Measurements from ENCODE around the gene TMEM217.
A peak's percentile ranks its signal among the peaks of the same experiment; 100 is the strongest.
"Not testable (repeated sequence)": the region's sequence is repeated elsewhere in the genome, so short reads cannot be mapped to it uniquely, and the experiment has no call there.

Gene TMEM217

DNA sequence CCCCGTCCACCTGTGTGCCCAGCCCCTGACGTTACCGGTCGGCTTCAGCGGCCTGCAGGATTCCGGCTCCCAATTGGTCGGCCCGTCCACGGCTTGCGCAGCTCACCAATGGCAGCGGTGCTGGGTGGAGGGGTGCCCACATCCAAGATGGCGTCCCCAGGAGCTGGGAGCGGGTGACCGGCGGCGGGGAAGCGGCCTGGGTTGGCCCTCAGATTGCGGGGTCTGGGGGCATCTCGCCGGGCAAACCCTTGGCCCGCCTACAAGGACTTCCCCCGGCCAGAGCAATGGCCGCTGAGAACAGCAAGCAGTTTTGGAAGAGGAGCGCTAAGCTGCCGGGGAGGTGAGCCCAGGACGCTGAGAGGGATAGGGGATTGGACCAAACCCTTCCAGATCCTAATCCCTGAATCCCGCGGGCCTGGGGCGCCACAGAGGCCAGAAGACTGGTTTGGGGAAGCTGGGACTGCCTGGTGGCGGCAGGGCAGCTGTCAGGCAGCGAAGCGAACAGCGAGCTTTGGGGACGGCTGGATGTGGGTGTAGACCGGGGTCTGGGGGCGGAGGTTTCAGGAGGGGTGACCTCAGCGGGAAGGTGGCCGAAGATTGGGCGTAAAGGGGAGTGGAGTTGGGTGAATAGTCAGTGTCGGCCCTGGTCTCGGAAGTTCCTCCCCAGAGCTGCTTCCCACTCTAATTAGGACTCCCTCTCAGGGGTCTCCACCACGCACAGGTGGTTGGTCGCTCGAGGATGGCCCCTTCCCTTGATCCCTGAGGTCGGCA lies at the start of gene TMEM217, which contains the start of gene TBC1D22B:
Gene TMEM217, minus strand, starts transcription at position 511 of the 771 bp plus-strand sequence. CDS start 39,114 bp downstream, outside the sequence.
Gene TBC1D22B, plus strand, starts transcription at position 139 of the 771 bp plus-strand sequence. Its CDS starts 146 bp downstream, at position 285.
- DNase-seq (ENCODE audit: low spot score), result peak; percentile 99

DNA sequence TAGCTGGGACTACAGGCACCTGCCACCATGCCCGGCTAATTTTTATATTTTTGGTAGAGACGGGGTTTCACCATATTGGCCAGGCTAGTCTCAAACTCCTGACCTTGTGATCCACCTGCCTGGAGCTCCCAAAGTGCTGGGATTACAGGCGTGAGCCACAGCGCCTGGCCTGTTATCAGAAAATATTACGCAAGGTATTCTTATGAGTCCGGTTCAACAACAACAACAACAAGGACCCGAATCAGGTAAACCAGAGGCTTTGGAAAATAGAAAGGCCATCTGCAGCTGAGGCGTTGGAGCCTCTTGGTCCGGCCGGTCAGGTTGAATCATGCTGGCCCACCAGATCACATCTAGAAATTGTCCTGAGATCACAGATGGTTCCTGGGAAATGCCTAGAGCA lies 49.5 kb upstream of the TMEM217 start:
- DNase-seq (ENCODE audit: low spot score), result not testable (repeated sequence)

DNA sequence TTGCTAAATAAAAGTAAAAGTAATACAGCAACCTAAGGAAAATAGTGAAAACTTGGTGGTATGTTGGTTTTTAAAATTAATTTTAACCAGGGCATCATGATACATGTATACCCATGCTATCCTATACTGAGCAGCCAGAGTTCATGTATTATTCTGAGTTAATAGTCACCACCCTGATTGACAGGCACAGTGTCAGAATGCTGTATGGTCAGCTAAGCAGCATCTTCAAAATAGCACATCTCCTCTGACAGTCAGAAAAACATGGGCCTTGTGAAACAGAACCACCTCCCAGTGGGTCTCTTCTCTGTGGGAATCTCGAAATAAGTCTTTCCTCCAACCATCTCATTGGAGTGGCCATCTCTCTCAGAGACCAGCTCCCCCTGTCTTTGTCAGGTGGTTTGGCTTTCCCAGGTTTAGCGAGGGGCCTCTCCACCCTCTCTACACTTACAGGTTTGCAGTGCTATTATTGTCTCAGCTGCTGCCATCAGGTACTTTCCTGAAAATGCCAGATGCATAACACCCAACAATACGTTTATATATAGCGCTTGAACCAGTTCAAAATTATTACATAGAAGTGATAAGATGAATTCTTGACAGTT lies 48.8 kb upstream of the TMEM217 start:
- no peak for DNase-seq (ENCODE audit: low spot score)

DNA sequence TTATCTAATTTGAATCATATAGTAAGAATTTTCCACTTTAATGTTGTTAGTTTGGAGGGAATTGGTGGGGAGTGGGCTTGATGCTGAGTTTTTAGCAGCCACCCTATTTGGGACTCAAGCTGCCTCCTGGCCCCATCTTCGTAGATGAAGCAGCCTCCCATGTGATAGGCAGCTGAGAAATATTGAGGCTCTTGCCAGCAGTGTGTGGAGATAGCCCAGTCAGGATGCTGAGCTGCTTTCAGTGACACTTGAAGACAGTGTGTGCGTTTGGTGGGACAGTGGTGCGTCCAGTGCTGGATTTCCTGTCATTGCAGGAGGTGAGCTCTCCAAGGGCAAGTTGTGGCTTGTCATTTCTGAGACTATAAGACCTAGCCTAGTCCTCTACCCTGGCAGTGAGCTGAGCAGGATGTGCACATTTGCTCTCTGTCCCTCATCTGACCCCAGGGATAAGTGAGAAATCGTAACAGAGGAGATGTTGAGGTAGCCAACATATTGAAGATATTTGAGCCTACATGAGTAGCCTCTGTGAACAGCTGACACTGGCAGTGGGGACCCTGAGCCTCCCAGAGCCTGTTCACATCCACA lies 48.0 kb upstream of the TMEM217 start:
- DNase-seq (ENCODE audit: low spot score), result no peak

DNA sequence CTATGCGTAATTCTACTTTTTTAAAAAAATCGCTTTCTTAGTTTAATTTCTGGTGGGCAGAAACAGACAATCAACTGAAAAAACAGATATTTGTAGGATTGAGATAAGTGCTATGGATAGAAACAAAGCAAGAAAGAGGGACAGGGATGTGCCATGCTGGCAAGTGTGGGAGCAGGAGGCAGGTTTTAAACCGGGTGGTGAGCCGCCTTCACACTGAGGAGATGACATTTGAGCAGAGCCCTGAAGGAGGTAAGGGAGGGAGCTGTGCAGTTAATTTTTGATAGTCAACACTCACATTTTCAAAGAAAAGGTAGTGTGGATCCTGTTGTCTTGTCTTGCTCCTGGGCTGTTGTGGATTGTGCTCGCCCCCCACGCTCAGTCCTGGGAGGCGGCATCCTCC lies 46.8 kb upstream of the TMEM217 start:
- DNase-seq (ENCODE audit: low spot score), result no peak

DNA sequence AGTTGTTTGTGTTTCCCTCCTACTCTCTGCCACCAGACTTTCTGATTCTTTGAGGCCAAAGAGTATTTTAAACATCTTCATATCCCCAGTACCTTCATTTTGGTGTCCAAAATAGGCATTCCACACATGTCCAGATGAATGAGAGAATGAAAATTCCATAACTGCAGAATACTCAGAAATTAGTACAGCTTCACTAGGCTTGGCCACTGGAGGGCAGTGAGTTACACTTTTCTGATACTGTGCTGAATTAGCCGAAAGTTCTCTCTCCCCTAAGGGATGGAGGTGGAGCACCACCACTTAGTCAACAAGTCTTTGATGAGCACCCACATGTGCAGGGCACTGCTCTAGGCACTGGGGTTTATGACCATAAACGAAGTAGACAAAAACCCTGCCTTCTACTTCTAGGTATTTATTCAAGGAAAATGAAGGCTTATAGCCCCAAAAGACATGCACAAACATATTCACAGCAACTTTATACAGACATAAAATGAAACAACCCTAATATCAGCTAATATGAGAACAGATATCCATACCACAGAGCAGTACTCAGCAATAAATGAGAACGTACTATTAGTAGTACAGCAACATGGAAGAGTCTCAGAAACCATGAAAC lies 46.1 kb upstream of the TMEM217 start:
- DNase-seq (ENCODE audit: low spot score), result peak; percentile 56

DNA sequence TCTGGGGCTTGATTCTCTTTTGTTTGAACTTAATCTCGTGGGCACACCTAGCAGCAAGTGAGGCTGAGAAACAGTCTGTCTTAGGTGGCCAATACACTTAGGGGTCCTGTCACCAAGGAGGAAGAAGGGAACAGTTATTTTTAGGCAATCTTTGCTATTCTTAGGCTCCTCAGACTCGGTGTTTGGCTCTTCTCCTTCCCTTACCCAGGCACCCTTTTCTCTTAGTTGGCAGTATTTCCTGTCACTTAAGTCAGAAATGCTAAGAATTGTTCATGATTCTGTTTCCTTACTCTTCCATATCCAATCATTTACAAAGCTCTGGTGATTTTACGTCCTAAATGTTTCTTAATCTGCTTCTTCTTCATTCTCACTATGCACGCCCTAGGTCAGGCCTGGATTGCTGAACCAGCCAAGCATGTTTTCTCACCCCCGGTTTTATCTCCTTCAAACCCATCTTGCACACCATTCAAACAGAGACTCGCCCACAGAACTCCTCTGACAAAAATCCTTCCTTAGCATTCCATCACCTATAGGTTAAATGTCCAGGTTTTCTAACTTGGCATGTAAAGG lies 45.2 kb upstream of the TMEM217 start:
- no peak for DNase-seq (ENCODE audit: low spot score)

DNA sequence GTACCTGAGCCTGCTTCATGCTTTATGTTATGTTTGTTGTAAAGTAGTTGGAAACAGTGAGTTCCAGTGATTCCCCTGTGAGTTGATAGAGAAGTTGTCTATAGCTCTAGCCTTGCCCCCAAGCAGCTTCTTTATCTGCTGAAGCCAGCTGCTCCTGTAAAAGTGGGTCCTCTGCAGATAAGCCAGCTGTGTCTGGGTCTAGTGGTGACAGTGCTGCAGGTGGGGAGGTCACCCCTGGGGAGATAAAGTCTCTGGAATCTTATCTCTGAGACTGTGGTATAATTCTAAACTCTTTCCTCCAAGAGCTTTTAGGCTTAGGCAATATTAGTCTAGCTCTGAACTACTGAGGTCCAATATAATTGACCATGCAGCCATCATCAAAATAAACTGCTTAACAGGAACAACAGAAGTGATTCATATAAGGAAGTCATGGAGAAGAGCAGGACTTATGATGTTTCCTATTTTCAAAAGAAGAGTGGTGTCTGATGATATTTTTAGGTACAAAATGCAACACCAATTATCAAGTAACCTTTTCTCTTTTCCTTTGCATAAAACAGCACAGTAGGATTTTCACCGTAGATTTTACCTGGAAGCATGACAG lies 44.2 kb upstream of the TMEM217 start:
- no peak for DNase-seq (ENCODE audit: low spot score)

DNA sequence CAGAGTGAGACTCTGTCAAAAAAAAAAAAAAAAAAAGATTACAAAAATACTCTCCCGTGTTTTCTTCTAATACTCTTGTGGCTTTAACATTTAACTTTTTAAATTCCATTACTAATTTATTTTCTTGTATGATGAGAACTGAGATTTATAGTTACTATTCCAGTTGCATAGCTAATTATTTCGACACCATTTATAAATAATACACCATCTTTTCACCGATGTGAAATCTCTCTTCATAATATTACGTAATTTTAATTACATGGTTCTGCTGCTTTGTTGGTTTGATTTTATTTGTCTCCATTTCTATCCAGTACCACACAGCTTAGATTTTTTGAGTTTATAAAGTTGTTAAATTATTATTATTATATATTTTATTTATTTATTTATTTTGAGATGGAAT lies 42.0 kb upstream of the TMEM217 start:
- no peak for DNase-seq (ENCODE audit: low spot score)

DNA sequence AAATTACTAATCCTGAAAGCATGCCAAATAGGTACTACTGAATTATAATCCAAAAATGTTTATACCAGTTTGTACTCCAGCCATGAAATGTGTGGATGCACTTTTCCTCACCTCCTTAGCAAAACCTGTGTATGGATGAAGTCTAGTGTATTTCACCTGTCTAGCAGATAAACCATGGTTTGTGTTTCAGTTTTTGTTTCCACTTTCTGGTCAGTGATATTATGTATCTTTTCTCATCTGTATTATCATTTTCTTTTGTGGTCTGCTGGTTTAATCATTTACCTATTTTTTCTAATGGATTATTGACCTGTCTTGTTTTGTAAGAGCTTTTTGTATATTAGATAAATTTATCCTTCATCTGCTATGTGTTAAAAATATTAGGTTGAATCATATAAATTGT lies 41.0 kb upstream of the TMEM217 start:
- no peak for DNase-seq (ENCODE audit: low spot score)

DNA sequence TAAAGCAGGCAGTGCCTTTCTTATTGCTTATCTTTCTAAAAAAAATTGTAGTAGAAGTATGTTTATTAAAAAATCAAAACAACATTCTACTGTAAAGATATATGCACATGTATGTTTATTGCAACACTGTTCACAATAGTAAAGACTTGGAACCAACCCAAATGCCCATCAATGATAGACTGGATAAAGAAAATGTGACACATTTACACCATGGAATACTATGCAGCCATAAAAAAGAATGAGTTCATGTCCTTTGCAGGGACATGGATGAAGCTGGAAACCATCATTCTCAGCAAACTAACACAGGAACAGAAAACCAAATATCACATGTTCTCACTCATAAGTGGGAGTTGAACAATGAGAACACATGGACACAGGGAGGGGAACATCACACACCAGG lies 39.7 kb upstream of the TMEM217 start:
- not testable (repeated sequence) for DNase-seq (ENCODE audit: low spot score)

DNA sequence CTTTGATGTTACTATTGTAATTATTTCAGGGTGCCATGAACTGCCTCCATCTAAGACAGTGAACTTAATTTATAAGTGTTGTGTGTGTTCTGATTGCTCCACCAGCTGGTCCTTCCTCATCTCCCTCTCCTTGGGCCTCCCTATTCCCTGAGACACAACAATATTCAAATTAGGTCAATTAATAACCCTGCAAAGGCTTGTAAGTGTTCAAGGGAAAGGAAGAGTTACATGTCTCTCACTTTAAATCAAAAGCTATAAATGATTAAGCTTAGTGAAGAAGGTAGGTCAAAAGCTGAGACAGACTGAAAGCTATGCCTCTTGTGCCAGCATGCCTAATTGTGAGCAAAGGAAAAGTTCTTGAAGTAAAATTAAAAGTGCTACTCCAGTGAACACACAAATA lies 35.5 kb upstream of the TMEM217 start:
- no peak for DNase-seq (ENCODE audit: low spot score)

DNA sequence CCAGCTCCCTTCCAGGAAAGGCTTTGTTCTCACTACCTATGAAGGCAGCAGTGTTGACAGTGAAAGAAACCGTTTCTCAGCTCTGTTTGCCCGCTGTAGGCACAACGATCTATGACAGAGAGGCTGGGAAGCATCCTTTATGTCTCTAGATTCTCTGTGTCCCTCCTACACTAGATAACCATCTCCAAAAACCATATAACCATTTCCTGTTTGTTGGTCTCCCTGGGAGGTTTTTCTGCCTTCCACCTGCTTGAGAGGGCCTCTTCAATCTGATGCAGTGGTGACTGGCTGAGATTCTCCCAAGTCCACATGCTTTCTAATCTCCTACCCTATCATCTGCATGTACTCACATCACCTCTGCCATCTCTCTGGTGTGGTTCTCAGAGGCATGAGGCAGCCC lies 32.0 kb upstream of the TMEM217 start:
- DNase-seq (ENCODE audit: low spot score), result no peak

DNA sequence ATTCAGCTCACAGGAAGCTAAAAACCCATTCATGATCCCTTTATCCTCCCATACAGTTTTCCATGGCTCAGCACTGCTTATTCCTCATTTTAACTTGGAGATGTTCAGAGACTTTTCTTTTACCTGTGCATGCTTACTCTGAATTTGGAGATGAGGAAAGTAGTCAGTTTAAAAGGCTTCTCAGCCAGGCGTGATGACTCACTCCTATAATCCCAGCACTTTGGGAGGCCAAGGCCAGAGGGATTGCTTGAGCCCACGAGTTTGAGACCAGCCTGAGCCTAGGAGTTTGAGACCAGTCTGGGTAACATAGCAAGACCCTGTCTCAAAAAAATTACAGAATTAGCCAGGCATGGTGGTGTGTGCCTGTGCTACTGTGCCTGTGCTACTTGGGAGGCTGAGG lies 30.3 kb upstream of the TMEM217 start:
- no peak for DNase-seq (ENCODE audit: low spot score)

DNA sequence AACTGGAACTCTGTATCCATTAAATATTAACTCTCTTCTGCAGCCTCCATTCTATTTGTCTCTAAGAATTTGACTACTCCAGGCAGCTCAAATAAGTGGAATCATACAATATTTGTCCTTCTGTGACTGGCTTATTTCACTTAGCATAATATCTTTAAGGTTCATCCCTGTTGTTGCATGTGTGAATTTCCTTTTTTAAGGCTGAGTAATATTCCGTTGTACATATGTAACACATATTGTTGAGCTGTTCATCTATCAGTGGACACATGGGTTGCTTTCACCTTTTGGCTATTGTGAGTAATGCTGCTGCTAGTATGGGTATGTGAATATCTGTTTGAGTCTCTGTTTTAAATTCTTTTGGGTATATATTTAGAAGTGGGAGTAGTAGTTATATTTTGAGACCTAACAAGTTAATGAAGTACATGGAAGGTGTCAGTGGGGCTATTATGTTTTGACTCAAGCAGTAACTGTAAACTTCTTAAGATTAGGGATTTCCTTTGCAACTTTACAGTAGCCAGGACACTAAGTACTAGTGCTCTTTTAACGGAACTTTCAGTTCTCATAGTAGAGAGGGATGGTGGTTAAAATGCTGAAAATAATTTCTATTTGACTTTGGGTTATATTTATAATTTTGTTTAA lies 29.7 kb upstream of the TMEM217 start:
- no peak for DNase-seq (ENCODE audit: low spot score)

DNA sequence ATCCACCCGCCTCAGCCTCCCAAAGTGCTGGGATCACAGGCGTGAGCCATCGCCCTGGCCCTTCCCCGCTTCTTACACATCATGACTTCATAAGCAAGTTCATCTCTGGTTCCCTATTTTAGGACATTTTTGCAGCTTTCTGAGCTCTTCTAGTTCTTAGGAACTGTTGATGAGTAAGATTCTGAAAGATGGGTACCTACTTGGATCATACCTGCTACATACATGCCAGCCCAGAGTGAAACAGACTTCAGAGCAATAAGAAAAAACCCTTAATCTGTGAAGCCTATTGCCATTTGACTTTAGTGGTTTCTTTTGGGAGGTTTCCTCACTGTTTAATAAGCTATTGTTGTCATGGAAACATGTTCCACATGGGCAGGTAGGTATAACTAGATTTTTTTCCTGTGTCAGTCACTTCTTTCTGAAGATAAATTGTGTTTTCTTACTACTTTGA lies 27.9 kb upstream of the TMEM217 start:
- no peak for DNase-seq (ENCODE audit: low spot score)

DNA sequence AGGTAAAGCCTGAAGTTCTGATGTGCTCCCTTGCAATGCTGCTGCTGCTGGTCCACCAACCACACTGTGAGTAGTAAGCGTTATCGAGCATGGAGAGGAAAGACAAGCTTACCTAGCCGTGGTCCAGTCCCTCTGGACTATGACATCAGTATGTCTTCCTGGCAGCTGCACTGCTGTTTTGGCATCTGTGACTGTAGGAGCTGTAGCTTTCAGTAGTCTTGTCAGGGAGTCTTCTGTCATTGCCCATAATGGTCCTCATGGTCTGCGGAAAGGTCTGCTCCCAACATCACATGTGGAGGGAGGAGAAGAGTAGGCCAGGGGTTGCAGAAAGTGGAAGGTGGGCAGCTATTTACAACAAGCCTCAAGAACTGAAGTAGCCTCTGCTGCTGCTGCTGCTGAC lies 26.8 kb upstream of the TMEM217 start:
- DNase-seq (ENCODE audit: low spot score), result no peak

DNA sequence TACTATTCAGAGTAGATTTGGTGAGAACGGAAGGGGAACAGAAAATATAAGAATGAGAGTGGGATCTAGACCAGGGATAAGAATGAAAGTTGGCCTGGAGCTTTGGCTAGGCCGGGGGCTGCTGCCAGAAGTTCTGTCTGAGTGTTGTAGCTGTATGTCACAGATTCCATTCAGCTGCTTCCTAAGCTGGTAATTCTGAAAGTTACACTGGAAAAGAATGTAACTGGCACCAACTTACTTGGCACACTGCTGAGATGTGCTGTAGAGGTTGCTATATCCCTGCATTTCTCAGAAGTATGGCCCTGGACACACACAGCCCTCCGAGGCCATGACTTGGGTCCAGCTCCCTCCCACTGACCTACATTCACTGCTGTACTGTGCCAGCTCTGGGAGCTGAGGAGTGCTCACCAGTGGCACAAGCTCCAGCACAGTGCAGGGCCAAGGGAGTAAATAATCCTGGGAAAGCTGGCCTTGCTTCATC lies 25.8 kb upstream of the TMEM217 start:
- DNase-seq (ENCODE audit: low spot score), result no peak

DNA sequence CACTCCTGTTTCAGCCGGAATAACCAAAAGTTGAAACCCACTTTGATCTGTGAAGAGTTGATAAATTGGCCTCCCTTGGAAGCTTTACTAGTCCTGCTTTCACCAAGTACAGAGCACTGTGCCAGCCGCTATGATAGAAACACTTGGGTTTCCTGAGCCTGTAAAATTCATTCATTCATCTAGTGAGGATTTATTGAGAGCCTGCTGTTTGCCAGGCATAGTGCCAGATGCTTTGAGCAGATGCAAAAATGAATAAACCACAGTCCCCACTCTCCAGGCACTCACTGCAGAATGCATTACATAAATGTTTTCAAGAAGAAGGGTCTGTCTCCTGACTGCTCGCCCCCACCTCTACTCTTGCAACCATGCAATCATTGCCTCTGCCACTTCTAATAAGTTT lies 25.3 kb upstream of the TMEM217 start:
- no peak for DNase-seq (ENCODE audit: low spot score)

DNA sequence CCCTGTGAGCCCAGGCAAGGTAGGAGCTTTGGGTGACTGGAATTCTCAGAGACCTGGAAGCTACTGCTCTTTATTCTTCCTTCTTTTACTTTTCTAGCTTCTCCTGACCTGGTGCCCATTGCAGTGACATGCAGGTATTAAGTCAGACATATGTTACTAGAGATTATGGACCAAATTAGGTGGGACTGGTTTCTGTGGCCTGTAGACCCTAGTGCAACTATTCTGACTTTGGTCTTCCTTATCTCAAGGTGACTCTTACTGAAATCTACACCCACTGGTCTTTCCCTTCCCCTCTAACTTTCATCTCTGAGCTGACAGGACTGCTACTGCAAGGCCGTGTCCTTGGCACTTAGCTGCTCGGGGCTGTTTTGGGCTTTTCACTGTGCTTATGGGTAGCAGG lies 24.4 kb upstream of the TMEM217 start:
- DNase-seq (ENCODE audit: low spot score), result no peak

DNA sequence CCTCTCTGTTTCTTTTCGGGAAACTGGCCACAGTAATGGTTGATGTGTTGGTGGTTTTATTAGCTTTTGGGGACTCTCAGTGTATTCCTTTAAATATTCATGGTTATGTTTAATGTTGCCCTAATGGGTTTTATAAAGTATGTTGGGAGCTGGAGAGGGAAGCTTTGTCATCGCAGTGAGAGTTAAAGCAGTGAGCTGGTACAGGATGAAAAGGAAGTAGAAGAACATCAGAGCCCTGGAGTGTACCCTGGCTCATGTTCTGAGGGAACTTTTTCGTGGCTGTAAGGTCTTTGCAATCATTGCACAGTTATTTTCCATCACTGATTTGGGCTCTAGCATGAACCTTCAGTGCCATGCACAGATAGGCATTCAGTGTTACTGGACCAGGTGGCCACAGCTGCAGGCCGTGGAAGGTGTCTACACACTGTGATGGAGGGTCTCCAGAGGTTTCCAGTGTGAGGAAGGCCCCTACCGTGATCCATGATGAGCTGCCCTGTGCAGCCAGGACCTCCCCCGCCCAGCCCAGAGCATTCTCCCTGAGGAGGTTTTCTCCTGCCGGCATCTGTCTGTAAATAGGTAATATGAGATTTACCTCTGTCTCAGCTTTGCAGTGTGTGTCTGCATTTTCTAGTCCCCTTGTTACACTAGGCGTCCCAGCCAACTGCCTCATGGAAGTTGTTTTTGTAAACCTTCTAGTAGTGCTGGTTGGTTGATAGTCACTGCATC lies 22.4 kb upstream of the TMEM217 start:
- no peak for DNase-seq (ENCODE audit: low spot score)
